Ramos (cell line): ENCODE measurements around the gene ELK3.
"Not testable (repeated sequence)": the region's sequence is repeated elsewhere in the genome, so short reads cannot be mapped to it uniquely, and the experiment has no call there.

ENCODE experiments used
- in situ Hi-C: fragments of 300-500 bp; cut with MboI; formaldehyde crosslinking; loops from one replicate; pipeline ENCODE4 v1.14.3; 2022; ENCODE audit warnings: low sequenced_read_pairs; ENCODE audit not compliant: unreplicated experiment

The ELK3 gene

GRCh38 chr12:96294831-96295230 lies 100.7 kb downstream of the ELK3 start:
- in situ Hi-C loops: no loop called here

- in situ Hi-C loops: no loop called here
These were observed 101.5 kb downstream of the ELK3 start for GRCh38 chr12:96295532-96296160.

GRCh38 chr12:96297504-96297903 lies 103.3 kb downstream of the ELK3 start:
- in situ Hi-C loops: no loop called here

- in situ Hi-C loops: no loop called here
These were observed 105.9 kb downstream of the ELK3 start for GRCh38 chr12:96300064-96300463.

- in situ Hi-C loops: no loop called here
These were observed 107.6 kb downstream of the ELK3 start for GRCh38 chr12:96301732-96302131.

- in situ Hi-C loops: no loop called here
These were observed 108.6 kb downstream of the ELK3 start for GRCh38 chr12:96302687-96303310.

- in situ Hi-C loops: no loop called here
These were observed 109.5 kb downstream of the ELK3 start for GRCh38 chr12:96303653-96304052.

GRCh38 chr12:96305665-96306064 lies 111.5 kb downstream of the ELK3 start:
- in situ Hi-C loops: no loop called here

GRCh38 chr12:96308881-96309280 lies 114.7 kb downstream of the ELK3 start:
- in situ Hi-C loops: no loop called here

- in situ Hi-C loops: no loop called here
These were observed 115.9 kb downstream of the ELK3 start for GRCh38 chr12:96310067-96310466.

GRCh38 chr12:96311191-96311590 lies 117.0 kb downstream of the ELK3 start:
- in situ Hi-C loops: no loop called here

- in situ Hi-C loops: no loop called here
These were observed 119.4 kb downstream of the ELK3 start for GRCh38 chr12:96313606-96314005.

- in situ Hi-C loops: no loop called here
These were observed 120.5 kb downstream of the ELK3 start for GRCh38 chr12:96314723-96315122.

- in situ Hi-C loops: not testable (repeated sequence)
These were observed 121.7 kb downstream of the ELK3 start for GRCh38 chr12:96315741-96316481.

GRCh38 chr12:96317801-96318200 lies 123.6 kb downstream of the ELK3 start:
- in situ Hi-C loops: not testable (repeated sequence)
